HepG2 (cell line): ENCODE data around the gene WDR35. TPM values are rescaled to one million over a fixed set of nuclear protein-coding genes. Genes with fewer than 3 reads are reported as not detected.
A peak's percentile ranks its signal among the peaks of the same experiment; 100 is the strongest.

Source experiments
- ARHGAP35 ChIP-seq: sonication (generic); formaldehyde crosslinking; IDR thresholded peaks from 2 replicates; pipeline ENCODE4 v1.9.0; 2022; ENCODE audit warnings: mild to moderate bottlenecking, inconsistent platforms, moderate library complexity, missing genetic modification reagents, borderline replicate concordance
- ETV5 ChIP-seq: IDR thresholded peaks from 2 replicates; pipeline ENCODE4 v1.6.1; 2018; ENCODE audit warnings: missing biosample characterization, missing genetic modification reagents, inconsistent platforms, borderline replicate concordance
- FOXK1 ChIP-seq: sonication (generic); formaldehyde crosslinking; IDR thresholded peaks from 2 replicates; pipeline ENCODE4 v1.4.0; 2020; ENCODE audit warnings: low read depth, missing genetic modification reagents, borderline replicate concordance
- NFE2 ChIP-seq: sonication (generic); formaldehyde crosslinking; IDR thresholded peaks from 2 replicates; pipeline ENCODE4 v1.4.0; 2020; ENCODE audit warnings: missing genetic modification reagents
- SPEN ChIP-seq: sonication (generic); formaldehyde crosslinking; IDR thresholded peaks from 2 replicates; pipeline ENCODE4 v1.5.1; 2020; ENCODE audit warnings: low read depth, mild to moderate bottlenecking, missing genetic modification reagents
- TBX2 ChIP-seq: sonication (generic); formaldehyde crosslinking; IDR thresholded peaks from 2 replicates; pipeline ENCODE4 v1.5.0; 2020; ENCODE audit warnings: missing genetic modification reagents, mild to moderate bottlenecking, borderline replicate concordance
- ZNF44 ChIP-seq: sonication (generic); formaldehyde crosslinking; IDR thresholded peaks from 2 replicates; pipeline ENCODE4 v1.5.1; 2020; ENCODE audit warnings: mild to moderate bottlenecking, missing genetic modification reagents
- ZNF577 ChIP-seq: sonication (generic); formaldehyde crosslinking; IDR thresholded peaks from 2 replicates; pipeline ENCODE4 v1.4.0; 2020; ENCODE audit warnings: mild to moderate bottlenecking, low read depth, missing genetic modification reagents, borderline replicate concordance
- polyA plus RNA-seq, 8 experiments: library from polyadenylated mRNA; depleted of rRNA in 3 of 8; stranded (reverse) in 7 of 8; unstranded in 1 of 8; fragments of >200 nt; fragmentation: Illumina TruSeq in 4 of 8; extraction: Trizol in 4 of 8; gene quantifications; 2 replicates each; pipeline versions ENCODE4 v1.2.1 to v1.2.3, GENCODE V29; 2011 to 2016; ENCODE audit warnings: low read depth in 4 of 8, missing spikeins in 1 of 8, mixed read lengths in 1 of 8; ENCODE audit not compliant: insufficient read depth in 1 of 8
- total RNA-seq, 5 experiments: library from RNA; depleted of rRNA; stranded (reverse); fragments of >200 nt; fragmentation: Illumina TruSeq; extraction: Trizol; gene quantifications; 2 replicates each; pipeline ENCODE4 v1.2.3, GENCODE V29; 2016; ENCODE audit warnings: low read depth in 1 of 5
- TF ChIP-seq, protein P1 (sequence below): sonication (generic); formaldehyde crosslinking; IDR thresholded peaks from 2 replicates; pipeline ENCODE4 v1.4.0; 2020; ENCODE audit warnings: mild to moderate bottlenecking, missing genetic modification reagents
- TF ChIP-seq, protein P2 (sequence below), 2 experiments: fragments of 450-650 bp in 1 of 2; sonication (generic) in 1 of 2; formaldehyde crosslinking; IDR thresholded peaks; 2 replicates each; pipeline versions ENCODE4 v1.5.0 to v1.8.0; 2020 to 2022; ENCODE audit warnings: mild to moderate bottlenecking in 1 of 2, missing genetic modification reagents in 1 of 2
- TF ChIP-seq, protein P3 (sequence below): sonication (generic); formaldehyde crosslinking; conservative IDR thresholded peaks from 2 replicates; pipeline ENCODE4 v1.4.0; 2020; ENCODE audit warnings: missing genetic modification reagents
- TF ChIP-seq, protein P4 (sequence below): sonication (generic); IDR thresholded peaks from 2 replicates; pipeline ENCODE4 v1.6.1; 2016; ENCODE audit warnings: low read depth, borderline replicate concordance
- TF ChIP-seq, protein P5 (sequence below): IDR thresholded peaks from 2 replicates; pipeline ENCODE4 v1.6.1; 2016; ENCODE audit warnings: low read depth, missing genetic modification reagents, missing compliant biosample characterization

Gene WDR35
- total and polyA plus RNA-seq, 2 of the 13 experiments (the other 11 are each of a cell fraction or from before 2014, with no cell fraction given): 11.1 to 19.6 TPM

DNA sequence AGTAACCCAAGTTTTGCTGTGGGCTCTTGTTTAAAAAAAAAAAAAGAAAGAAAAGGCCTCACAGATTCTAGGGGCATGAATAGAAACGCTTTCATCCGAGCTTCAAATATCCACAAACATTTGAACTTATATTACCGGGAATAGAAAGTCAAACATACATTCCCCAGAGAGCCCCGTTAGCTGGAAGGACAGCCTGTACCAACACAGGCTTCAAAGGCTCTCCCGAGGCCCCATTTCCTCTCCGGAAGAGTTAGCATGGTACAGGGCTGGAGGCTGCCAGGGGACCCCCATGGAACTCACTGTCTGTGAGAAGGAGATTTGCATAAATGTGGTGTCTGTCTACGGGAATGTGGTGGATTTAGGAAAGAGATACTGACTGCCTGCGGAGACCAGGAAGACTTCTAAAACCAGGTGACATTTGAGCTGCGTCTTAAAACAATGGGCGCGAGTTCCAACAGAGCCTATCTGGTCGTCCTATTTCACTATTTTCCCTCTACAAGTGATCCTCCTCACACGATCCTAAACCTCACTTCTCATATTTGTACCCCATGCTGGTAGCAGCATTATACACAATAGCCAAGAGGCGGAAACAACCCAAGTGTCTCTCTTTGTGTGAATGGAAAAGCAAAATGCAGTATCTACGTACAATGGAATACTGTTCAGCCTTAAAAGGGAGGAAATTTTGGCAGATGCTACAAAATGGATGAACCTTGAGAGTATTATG is 23.4 kb upstream of the WDR35 start (continued):
- TF ChIP-seq, protein P1, sequence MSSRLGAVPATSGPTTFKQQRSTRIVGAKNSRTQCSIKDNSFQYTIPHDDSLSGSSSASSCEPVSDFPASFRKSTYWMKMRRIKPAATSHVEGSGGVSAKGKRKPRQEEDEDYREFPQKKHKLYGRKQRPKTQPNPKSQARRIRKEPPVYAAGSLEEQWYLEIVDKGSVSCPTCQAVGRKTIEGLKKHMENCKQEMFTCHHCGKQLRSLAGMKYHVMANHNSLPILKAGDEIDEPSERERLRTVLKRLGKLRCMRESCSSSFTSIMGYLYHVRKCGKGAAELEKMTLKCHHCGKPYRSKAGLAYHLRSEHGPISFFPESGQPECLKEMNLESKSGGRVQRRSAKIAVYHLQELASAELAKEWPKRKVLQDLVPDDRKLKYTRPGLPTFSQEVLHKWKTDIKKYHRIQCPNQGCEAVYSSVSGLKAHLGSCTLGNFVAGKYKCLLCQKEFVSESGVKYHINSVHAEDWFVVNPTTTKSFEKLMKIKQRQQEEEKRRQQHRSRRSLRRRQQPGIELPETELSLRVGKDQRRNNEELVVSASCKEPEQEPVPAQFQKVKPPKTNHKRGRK: no peak
- no peak for TF ChIP-seq ARHGAP35 (CRISPR knock-in tag)
- 0 out of 2 replicates have a peak, but pooled peaks have one; percentile 8 for TF ChIP-seq SPEN
- TF ChIP-seq NFE2 (CRISPR knock-in tag): no peak
- TF ChIP-seq ZNF577 (CRISPR knock-in tag): no peak
- TF ChIP-seq FOXK1: 0 out of 2 replicates have a peak, but pooled peaks have one; percentile 8
- peak; percentile 67; the same call in 1 of the 2 replicates for TF ChIP-seq ZNF44
- peak; percentile 94 for TF ChIP-seq ETV5 (CRISPR knock-in tag)
- TF ChIP-seq, protein P2, sequence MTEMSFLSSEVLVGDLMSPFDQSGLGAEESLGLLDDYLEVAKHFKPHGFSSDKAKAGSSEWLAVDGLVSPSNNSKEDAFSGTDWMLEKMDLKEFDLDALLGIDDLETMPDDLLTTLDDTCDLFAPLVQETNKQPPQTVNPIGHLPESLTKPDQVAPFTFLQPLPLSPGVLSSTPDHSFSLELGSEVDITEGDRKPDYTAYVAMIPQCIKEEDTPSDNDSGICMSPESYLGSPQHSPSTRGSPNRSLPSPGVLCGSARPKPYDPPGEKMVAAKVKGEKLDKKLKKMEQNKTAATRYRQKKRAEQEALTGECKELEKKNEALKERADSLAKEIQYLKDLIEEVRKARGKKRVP (CRISPR knock-in tag; IDR thresholded peaks at IDR 0.05): 0 out of 4 replicates have a peak, but pooled peaks of 1 of the 2 experiments have one; percentile 17
- TF ChIP-seq, protein P3, sequence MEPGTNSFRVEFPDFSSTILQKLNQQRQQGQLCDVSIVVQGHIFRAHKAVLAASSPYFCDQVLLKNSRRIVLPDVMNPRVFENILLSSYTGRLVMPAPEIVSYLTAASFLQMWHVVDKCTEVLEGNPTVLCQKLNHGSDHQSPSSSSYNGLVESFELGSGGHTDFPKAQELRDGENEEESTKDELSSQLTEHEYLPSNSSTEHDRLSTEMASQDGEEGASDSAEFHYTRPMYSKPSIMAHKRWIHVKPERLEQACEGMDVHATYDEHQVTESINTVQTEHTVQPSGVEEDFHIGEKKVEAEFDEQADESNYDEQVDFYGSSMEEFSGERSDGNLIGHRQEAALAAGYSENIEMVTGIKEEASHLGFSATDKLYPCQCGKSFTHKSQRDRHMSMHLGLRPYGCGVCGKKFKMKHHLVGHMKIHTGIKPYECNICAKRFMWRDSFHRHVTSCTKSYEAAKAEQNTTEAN (CRISPR knock-in tag): peak; percentile 70; the same call in 1 of the 2 replicates
- TF ChIP-seq, protein P4, sequence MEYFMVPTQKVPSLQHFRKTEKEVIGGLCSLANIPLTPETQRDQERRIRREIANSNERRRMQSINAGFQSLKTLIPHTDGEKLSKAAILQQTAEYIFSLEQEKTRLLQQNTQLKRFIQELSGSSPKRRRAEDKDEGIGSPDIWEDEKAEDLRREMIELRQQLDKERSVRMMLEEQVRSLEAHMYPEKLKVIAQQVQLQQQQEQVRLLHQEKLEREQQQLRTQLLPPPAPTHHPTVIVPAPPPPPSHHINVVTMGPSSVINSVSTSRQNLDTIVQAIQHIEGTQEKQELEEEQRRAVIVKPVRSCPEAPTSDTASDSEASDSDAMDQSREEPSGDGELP: peak; percentile 37; the same call in 1 of the 2 replicates
- TF ChIP-seq, protein P5, sequence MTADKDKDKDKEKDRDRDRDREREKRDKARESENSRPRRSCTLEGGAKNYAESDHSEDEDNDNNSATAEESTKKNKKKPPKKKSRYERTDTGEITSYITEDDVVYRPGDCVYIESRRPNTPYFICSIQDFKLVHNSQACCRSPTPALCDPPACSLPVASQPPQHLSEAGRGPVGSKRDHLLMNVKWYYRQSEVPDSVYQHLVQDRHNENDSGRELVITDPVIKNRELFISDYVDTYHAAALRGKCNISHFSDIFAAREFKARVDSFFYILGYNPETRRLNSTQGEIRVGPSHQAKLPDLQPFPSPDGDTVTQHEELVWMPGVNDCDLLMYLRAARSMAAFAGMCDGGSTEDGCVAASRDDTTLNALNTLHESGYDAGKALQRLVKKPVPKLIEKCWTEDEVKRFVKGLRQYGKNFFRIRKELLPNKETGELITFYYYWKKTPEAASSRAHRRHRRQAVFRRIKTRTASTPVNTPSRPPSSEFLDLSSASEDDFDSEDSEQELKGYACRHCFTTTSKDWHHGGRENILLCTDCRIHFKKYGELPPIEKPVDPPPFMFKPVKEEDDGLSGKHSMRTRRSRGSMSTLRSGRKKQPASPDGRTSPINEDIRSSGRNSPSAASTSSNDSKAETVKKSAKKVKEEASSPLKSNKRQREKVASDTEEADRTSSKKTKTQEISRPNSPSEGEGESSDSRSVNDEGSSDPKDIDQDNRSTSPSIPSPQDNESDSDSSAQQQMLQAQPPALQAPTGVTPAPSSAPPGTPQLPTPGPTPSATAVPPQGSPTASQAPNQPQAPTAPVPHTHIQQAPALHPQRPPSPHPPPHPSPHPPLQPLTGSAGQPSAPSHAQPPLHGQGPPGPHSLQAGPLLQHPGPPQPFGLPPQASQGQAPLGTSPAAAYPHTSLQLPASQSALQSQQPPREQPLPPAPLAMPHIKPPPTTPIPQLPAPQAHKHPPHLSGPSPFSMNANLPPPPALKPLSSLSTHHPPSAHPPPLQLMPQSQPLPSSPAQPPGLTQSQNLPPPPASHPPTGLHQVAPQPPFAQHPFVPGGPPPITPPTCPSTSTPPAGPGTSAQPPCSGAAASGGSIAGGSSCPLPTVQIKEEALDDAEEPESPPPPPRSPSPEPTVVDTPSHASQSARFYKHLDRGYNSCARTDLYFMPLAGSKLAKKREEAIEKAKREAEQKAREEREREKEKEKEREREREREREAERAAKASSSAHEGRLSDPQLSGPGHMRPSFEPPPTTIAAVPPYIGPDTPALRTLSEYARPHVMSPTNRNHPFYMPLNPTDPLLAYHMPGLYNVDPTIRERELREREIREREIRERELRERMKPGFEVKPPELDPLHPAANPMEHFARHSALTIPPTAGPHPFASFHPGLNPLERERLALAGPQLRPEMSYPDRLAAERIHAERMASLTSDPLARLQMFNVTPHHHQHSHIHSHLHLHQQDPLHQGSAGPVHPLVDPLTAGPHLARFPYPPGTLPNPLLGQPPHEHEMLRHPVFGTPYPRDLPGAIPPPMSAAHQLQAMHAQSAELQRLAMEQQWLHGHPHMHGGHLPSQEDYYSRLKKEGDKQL (CRISPR knock-in tag): peak; percentile 20; the same call in 1 of the 2 replicates
- TF ChIP-seq TBX2 (CRISPR knock-in tag): 0 out of 2 replicates have a peak, but pooled peaks have one; percentile 41
